Measurements from ENCODE around the gene PGLYRP4. TPM values are rescaled to one million over a fixed set of nuclear protein-coding genes. Genes with fewer than 3 reads are reported as not detected.

The PGLYRP4 gene
- total and polyA plus RNA-seq, 2 donors (not counting 1 experiment from before 2014, with no cell fraction given), result not detected

DNA sequence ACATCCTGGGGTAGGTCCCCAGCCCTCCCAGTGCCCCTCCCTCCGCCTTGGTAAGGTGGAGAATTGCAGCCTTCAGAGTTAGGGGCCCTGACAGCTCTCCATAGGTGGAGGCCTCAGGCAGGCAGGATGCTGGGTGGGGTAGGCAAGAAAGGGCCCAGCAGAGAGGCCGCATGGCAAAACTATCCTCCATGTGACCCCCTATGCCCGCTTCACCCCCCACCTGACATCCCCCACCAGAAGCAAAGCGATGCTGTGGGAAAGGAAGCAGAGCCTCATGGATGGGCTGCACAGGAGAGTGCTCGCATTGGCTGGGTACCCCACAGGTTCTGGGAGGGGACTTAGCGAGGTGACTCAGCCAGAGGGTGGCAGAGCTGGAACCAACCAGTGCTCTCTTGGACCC lies 10.6 kb upstream of the PGLYRP4 start:
- DNase-seq, result no peak
- peaks cover 20% of the 10 kb centered on the region for H3K4me1 Mint-ChIP-seq
- intact Hi-C loops (cut with micrococcal nuclease), result no loop called here

DNA sequence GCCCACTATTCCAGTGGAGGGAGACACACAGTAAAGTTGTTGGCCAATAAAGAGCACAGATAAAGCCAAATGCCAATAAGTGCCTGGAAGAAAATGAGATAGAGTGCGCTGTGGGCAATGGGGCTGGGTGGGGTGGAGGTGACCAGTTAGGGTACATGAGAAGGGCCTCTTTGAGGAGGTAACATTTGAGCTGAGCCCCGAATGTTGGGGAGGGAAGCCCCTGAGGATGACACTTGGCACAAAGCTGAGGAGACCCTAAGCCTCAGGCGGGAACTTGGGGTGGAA lies 10.0 kb upstream of the PGLYRP4 start:
- POLR2A ChIA-PET, result no interaction called here
- H3K9ac ChIP-seq (ENCODE audit: low read length), result no peak overlapping the region
- no peaks in the 10 kb centered on the region for H3K79me2 ChIP-seq (ENCODE audit: control insufficient read depth, insufficient read depth, low read length)
- no peaks in the 10 kb centered on the region for H3K9me3 ChIP-seq (ENCODE audit: control extremely low read depth in 1 of 3, control insufficient read depth in 2 of 3, insufficient read depth in 1 of 3, low read length in 2 of 3)
- CTCF ChIA-PET, result interaction anchor here (4.9 kb wide), 1 partner anchor 136 kb away, joined by 22 read pairs; no protein-coding TSS in a partner anchor
- H4K20me1 ChIP-seq (ENCODE audit: control insufficient read depth, insufficient read depth, low read length, poor library complexity, severe bottlenecking), result no peaks in the 10 kb centered on the region
- H3K27ac ChIP-seq (ENCODE audit: low read length in 2 of 2), result no peak overlapping the region
- peak overlapping the region in 1 of 5 experiments; percentile 73 for H3K4me3 ChIP-seq (ENCODE audit: control extremely low read depth in 1 of 5, extremely low read depth in 1 of 5, insufficient read depth in 1 of 5, low read depth in 2 of 5, low read length in 4 of 5)
- DNase-seq (no peak), ATAC-seq (ENCODE audit: low read depth) (no peak)
- TF ChIP-seq EZH2 (IDR thresholded peaks at IDR 0.05; ENCODE audit: borderline replicate concordance, insufficient read depth, low read depth, low read length, poor library complexity, severe bottlenecking) (no peak), CTCF (IDR thresholded peaks at IDR 0.05) (no peak)
- 71% methylated on average over 3 of the region's 3 CpGs for WGBS (ENCODE audit: insufficient coverage)
- peaks cover 48% of the 10 kb centered on the region for H3K27me3 Mint-ChIP-seq
- no peaks in the 10 kb centered on the region for H3K36me3 ChIP-seq (replicated peaks in 1 of 2; ENCODE audit: control extremely low read depth in 1 of 2, control insufficient read depth in 1 of 2, extremely low read depth in 1 of 2, insufficient read depth in 2 of 2, low read length in 1 of 2)
- peaks cover 10 to 12% of the 10 kb centered on the region in 2 donors for H3K4me1 ChIP-seq (ENCODE audit: control insufficient read depth in 2 of 2, insufficient read depth in 2 of 2, low read length in 2 of 2)
- H2AFZ ChIP-seq (ENCODE audit: insufficient read depth, low read depth, low read length, poor library complexity, severe bottlenecking), result no peak overlapping the region
- no peak overlapping the region for H3K27ac Mint-ChIP-seq
- H3K9me3 Mint-ChIP-seq (ENCODE audit: insufficient read depth), result no peaks in the 10 kb centered on the region
- no peak overlapping the region for H3K4me2 ChIP-seq (replicated peaks; ENCODE audit: low read depth, low read length, poor library complexity, severe bottlenecking)
- no peak overlapping the region for H3K4me3 Mint-ChIP-seq
- peaks cover 0 to 11% (median 0%) of the 10 kb centered on the region in 4 experiments for H3K27me3 ChIP-seq (replicated peaks in 1 of 4; ENCODE audit: control extremely low read depth in 1 of 4, control insufficient read depth in 3 of 4, insufficient read depth in 4 of 4, low read length in 3 of 4)
- intact Hi-C loops (cut with micrococcal nuclease), result no loop called here
- peaks cover 20% of the 10 kb centered on the region for H3K4me1 Mint-ChIP-seq

More for the DNA sequence above, 10.6 kb upstream of the PGLYRP4 start:
- H3K27ac ChIP-seq (ENCODE audit: low read length in 2 of 2), result no peak overlapping the region
- POLR2A ChIA-PET, result no interaction called here
- H3K4me3 ChIP-seq (ENCODE audit: control extremely low read depth in 1 of 5, extremely low read depth in 1 of 5, insufficient read depth in 1 of 5, low read depth in 2 of 5, low read length in 4 of 5), result peak overlapping the region in 1 of 5 experiments; percentile 73
- peaks cover 47% of the 10 kb centered on the region for H3K27me3 Mint-ChIP-seq
- peaks cover 0 to 18% (median 0%) of the 10 kb centered on the region in 4 experiments for H3K27me3 ChIP-seq (replicated peaks in 1 of 4; ENCODE audit: control extremely low read depth in 1 of 4, control insufficient read depth in 3 of 4, insufficient read depth in 4 of 4, low read length in 3 of 4)
- H3K79me2 ChIP-seq (ENCODE audit: control insufficient read depth, insufficient read depth, low read length), result no peaks in the 10 kb centered on the region
- WGBS (ENCODE audit: insufficient coverage), result 93% methylated on average over 5 of the region's 6 CpGs
- H3K9ac ChIP-seq (ENCODE audit: low read length), result no peak overlapping the region
- H3K9me3 ChIP-seq (ENCODE audit: control extremely low read depth in 1 of 3, control insufficient read depth in 2 of 3, insufficient read depth in 1 of 3, low read length in 2 of 3), result no peaks in the 10 kb centered on the region
- H2AFZ ChIP-seq (ENCODE audit: insufficient read depth, low read depth, low read length, poor library complexity, severe bottlenecking), result no peak overlapping the region
- H3K4me3 Mint-ChIP-seq, result no peak overlapping the region
- no peak for ATAC-seq (ENCODE audit: low read depth)
- H3K27ac Mint-ChIP-seq, result no peak overlapping the region
- H3K9me3 Mint-ChIP-seq (ENCODE audit: insufficient read depth), result no peaks in the 10 kb centered on the region
- H4K20me1 ChIP-seq (ENCODE audit: control insufficient read depth, insufficient read depth, low read length, poor library complexity, severe bottlenecking), result no peaks in the 10 kb centered on the region
- peaks cover 10 to 12% of the 10 kb centered on the region in 2 donors for H3K4me1 ChIP-seq (ENCODE audit: control insufficient read depth in 2 of 2, insufficient read depth in 2 of 2, low read length in 2 of 2)
- no peak for TF ChIP-seq EZH2 (IDR thresholded peaks at IDR 0.05; ENCODE audit: borderline replicate concordance, insufficient read depth, low read depth, low read length, poor library complexity, severe bottlenecking)
- no peaks in the 10 kb centered on the region for H3K36me3 ChIP-seq (replicated peaks in 1 of 2; ENCODE audit: control extremely low read depth in 1 of 2, control insufficient read depth in 1 of 2, extremely low read depth in 1 of 2, insufficient read depth in 2 of 2, low read length in 1 of 2)
- CTCF ChIA-PET, result interaction anchor here (4.9 kb wide), 1 partner anchor 136 kb away, joined by 22 read pairs; no protein-coding TSS in a partner anchor
- no peak overlapping the region for H3K4me2 ChIP-seq (replicated peaks; ENCODE audit: low read depth, low read length, poor library complexity, severe bottlenecking)

All from B cell (primary cell).